ENCODE data around the gene A3GALT2.
"Not testable (repeated sequence)": the region's sequence is repeated elsewhere in the genome, so short reads cannot be mapped to it uniquely, and the experiment has no call there.

The A3GALT2 gene

DNA sequence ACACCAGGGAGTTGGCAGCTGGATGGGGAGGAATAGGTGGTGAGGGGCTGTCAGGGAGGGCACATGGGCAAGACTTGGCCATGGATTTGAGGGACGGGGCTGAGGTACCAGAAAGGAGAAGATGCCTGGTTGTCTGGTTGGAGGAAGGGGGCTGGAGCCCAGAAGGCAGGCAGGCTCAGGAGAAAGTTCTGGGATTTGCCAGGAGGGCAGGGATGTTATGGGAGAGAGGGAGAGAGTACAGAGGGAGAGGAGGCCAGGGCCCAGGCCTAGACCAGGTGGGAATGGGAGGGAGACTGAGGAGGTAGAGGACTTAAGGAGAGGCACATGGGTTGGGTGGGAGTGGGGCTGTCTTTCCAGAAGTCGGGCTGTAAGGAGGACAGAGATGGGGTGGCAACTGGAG, 4.3 kb downstream of the A3GALT2 start:
- no peak for DNase-seq (ENCODE audit: extremely low read depth in 1 of 2, low read depth in 1 of 2)

DNA sequence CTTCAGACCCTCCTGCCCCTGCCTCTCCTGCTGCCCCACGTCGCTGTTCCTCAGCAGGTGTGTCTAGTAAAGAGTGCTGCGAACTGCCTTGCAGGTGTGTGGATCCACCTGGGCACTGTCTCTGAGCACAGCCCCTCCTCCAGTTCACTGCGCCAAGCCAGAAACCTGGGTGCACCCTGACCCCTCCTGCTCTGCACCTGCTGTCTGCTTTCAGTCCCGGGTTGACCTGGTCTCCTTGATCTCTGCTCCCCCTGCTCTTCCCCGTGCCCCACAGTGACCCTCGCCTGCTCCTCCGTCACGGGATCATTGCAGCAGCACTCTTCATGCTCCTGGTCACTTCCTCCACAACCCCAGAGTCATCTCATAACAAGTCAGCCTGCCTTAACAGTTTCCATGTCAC, 6.5 kb downstream of the A3GALT2 start:
- DNase-seq (ENCODE audit: extremely low read depth in 1 of 2, low read depth in 1 of 2): no peak

DNA sequence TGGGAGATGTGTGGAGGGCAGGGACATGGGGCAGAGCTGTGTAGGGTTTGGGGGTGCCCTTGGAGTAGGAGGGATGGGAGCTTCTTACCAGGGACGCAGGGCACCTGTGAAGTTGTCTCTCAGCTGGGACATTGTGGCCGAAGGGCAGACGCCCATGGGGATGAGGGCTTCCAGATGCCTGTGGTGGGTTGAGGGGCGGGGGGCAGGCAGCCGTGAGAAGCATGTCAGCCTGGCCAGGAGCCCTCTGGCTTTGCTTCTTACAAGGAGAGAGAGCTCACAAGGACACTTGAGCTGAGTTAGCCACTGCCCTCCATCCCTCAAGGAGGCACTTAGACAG, 8.5 kb downstream of the A3GALT2 start:
- no peak for DNase-seq (ENCODE audit: extremely low read depth in 1 of 2, low read depth in 1 of 2)

DNA sequence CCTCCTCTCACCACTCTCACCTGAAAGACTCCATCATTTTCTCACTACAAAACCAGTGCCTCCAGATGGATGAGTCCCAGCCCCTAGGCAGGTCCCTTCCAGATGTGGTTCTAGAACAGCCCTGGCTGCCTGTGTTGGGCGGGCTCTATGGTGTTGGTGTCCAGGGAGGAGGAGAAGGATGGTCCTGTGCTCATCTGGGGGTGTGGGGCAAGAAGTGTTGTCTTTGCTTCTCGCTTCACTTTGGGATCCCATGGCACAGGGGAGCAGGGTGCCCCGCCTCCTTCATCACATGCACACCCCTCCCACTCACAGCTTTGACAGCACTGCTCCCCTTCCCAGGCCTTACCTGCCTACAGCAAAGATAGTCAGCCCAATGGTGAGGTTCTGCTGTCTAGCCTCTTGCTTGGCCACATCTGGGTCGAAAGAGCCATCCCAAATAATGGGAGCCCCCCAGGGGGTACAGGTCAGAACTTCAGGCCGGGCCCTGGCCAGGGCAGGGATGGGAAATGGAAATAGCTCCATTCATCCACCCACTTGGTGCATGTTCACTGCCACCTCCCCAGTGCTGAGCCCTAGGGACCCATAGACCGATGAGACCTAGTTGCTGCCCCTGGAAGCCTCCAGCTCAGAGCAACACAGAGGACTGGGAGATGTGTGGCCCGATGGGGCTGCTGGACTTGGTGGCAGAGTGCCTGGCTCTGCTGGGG, 9.0 kb downstream of the A3GALT2 start:
- no peak for DNase-seq (ENCODE audit: extremely low read depth in 1 of 2, low read depth in 1 of 2)

DNA sequence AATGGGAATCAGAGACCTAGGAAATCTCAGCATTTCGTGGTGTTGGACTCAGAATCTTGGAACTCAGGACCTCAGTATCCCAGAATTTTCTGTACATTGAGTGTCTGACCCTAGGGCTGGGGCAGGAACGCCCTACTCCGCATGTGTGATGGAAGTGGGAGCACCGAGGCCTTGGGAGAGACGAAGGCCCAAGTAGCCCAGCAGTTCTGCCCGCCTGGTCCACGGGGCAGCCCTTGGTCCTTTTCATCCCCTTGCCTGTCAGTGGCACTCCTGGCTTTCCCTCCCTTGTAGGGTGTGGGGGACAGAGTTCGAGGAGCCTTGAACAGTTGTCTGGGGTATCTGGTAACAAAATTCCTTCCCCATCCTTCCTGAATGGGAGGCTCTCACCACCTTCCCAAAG, 10.2 kb downstream of the A3GALT2 start:
- no peak for DNase-seq (ENCODE audit: extremely low read depth in 1 of 2, low read depth in 1 of 2)

DNA sequence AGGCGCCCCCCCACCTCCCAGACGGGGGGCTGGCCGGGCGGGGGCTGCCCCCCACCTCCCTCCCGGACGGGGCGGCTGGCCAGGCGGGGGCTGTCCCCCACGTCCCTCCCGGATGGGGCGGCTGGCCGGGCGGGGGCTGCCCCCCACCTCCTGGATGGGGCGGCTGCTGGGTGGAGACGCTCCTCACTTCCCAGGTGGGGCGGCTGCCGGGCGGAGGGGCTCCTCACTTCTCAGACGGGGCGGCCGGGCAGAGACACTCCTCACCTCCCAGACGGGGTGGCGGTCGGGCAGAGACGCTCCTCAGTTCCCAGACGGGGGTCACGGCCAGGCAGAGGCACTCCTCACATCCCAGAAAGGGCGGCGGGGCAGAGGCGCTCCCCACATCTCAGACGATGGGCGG, 11.5 kb downstream of the A3GALT2 start:
- DNase-seq (ENCODE audit: extremely low read depth in 1 of 2, low read depth in 1 of 2): not testable (repeated sequence)

DNA sequence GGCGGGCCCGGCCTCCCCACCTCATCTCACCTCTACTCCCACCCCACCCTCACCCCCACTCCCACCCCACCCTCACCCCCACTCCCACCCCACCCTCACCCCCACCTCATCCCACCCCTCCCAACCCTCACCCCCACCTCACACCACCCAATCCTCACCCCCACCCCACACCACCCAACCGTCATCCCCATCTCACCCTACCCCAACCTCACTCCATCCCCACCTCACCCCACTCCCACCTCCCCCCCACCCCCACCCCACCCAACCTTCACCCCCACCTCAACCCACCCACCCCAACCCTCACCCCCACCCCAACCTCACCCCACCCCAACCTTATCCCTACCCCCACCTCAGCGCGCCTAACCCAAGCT, 13.4 kb downstream of the A3GALT2 start:
- no peak for DNase-seq (ENCODE audit: extremely low read depth in 1 of 2, low read depth in 1 of 2)

DNA sequence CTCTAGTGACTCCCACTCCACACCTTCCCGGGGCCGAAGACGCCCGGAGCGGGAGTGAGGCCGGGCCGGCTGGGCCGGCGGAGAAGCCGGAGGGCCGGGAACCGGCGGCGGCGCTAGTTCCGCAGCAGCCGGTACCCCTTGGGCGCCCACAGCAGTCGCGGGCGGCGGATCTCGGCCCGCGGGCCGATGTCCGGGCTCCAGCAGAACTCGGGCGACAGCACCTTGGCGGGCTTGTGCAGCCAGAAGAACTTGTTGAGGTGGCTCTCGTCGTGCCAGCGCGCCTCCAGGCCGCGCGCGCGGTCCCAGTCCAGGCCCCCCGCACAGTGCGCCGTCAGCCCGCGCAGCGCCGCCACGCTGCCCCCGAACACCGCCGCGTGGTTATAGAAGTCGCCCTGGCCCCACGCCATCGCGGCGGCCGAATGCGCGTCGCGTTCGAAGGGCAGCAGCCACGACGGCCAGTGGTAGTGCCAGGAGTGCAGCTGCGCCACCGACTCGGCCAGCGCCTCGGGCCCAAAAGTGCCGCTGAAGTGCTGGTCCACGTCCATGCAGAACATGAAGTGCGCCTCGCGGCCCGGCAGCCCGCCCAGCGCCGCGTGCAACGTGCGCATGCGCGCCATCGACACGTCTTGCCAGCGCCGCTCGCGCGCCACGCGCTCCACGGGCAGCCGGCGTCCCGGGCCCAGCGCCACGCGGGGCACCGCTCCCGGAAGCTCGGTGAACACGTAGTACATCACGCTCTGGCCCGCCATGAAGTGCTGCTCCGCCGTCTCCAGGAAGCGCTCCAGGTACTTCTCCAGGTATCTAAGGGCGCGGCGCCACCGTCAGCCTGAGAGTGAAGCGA, 14.0 kb downstream of the A3GALT2 start:
- DNase-seq (ENCODE audit: extremely low read depth in 1 of 2, low read depth in 1 of 2): no peak

DNA sequence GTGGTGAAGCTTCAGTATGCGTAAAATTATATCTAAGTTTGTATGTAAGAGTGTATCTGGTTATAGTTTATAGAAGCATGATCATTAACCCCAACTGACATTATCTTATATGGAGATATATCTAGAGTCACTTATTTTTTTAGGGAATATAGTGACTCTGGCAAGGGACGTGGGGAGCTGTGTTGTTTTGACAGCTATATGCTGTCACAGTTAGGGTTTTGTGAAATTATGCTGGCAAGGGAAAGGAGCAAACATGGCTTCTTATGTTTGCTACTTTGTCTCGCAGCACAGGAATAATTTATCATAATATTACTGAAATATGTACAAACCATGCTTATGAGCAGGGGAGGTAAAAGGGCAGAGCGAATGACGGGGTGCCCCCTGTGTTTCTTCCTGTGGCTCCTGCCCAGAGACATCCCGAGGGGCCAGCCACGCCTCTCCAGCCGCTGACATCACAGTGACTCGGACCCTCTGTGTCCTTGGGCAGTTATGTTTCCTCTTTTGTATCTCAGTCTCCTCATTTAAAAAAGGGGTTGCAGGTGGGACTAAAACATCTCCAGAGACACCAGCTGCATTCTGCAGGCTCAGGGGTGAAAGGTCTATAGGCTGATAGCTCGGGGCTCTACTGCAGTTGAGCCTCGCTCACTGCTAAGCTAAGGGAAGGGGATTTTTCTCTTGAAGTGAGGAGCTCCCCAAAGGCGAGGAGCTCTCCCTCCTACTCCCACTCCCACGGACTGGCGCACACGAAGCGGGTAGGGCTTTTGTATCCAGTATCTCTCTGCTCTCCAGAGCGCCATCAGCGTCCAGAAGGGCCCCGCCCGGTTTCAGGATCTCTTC, 14.9 kb downstream of the A3GALT2 start:
- DNase-seq (ENCODE audit: extremely low read depth in 1 of 2, low read depth in 1 of 2): no peak

DNA sequence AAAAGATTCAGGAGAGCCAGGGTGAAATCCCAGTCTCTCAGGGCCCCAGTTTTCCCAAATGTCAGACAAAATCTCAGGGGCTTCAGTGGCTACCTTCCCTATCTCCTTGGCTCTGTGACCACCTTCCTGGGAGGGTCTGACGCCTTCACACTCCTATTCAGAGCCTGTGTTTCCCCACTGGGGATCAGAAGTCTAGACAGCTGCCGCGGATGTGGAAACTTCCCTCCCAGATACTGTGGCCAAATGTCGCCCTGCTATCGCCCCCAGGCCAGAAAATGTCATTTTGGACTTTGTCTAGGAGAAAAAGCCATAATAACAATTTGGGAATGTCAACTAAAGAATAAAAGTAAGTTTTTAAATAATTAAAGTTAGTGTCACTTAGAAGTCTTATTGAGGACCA, 15.9 kb downstream of the A3GALT2 start:
- no peak for DNase-seq (ENCODE audit: extremely low read depth in 1 of 2, low read depth in 1 of 2)

DNA sequence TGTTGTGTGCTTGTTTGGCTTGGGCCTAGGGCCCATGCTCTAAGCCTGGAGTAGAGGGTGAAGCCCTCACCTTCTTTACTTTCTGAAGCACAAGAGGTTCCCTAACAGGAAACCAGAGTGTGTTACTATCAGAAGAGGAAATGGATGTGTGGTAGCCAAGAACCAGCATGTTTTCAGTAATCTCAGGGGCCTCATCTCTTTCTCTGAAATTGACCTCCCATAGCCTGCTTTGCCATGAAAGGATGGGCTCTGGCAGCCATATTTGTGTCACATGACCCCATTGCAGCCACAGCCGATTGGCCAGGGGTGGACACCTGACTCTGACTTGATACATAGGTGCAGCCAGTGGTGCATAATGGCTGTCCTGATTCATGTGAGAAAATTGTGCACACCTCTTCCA, 18.6 kb downstream of the A3GALT2 start:
- no peak for DNase-seq (ENCODE audit: extremely low read depth in 1 of 2, low read depth in 1 of 2)

DNA sequence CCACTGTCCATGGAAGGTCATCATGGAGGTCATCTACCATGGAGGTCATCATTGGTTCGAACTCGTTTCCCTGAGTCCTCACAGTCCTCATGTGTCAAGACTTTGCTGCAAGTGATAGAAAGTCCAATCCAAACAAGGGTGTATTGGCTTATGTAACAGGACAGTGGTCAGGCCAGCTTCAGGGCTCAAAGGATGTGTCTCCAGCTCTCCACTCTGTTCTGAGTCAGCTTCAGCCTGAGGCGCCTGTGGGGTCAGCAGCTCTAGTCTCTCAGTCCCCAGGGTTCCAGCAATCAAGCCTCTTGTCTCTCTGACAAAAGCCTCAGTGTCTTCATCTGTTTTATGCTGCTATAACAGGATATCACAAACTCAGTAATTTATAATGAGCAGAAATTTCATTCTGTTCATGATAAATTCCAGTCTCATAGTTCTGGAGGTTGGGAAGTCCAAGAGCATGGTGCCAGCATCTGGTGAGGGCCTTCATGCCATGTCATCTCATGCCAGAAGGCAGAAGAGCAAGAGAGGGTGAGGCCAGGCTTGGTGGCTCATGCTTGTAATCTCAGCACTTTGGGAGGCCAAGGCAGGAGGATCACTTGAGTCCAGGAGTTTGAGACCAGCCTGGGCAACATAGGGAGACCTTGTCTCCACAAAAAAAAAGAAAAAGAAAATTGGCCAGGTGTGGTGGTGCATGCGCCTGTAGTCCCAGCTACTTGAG, 19.5 kb downstream of the A3GALT2 start:
- no peak for DNase-seq (ENCODE audit: extremely low read depth in 1 of 2, low read depth in 1 of 2)

DNA sequence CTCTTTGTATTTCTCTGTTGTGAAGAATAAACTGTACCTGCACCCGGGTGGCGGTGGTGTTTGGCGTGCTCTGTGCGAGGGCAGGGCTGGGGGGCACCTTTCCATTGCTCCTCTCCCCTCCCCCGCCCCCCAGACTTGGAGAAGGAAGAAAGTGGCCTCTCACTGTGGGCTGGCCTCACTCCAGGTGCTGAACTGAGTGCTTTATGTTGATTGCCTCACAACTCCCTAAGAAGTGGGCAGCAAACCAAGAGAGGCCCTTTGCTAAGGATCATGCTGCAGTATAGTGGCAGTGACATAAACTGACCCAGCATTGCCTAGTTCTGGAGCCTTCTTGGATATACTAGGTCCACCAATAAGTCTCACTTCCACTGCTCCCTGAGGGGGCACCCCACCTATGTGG, 20.2 kb downstream of the A3GALT2 start:
- no peak for DNase-seq (ENCODE audit: extremely low read depth in 1 of 2, low read depth in 1 of 2)

DNA sequence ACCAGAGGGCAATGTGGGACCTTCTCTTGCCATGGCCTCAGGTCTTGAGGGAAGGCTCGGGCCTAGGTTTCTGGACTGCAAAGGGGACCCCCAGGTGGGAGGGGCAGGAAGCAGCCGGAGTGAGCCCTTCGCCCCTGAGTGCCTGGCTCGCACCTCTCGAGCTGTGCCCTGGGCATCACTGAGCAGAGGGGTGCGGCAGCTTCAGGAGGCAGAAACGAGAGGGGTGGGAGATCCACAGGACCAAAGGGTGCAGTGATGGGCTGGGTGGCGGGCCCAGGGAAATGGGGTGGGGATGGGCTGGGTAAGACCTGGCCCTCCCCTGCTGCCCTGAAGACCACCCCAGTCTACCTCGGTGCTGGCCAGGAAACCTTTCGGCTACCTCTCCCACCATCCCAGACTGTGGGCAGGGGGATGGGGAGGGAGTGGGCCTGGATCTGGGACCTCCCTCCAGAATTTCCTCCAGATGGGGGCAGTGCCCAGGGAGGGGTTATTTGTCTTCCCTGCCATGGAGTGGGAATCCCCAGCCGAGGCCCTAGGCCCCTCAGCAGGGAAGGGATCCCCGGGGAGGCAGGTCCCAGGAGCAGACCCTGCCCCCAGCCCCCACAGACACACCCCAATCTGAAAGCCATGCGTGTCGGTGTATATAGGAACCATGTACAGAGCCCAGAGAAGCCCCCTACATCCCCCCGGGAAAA, 21.3 kb downstream of the A3GALT2 start:
- no peak for DNase-seq (ENCODE audit: extremely low read depth in 1 of 2, low read depth in 1 of 2)

DNA sequence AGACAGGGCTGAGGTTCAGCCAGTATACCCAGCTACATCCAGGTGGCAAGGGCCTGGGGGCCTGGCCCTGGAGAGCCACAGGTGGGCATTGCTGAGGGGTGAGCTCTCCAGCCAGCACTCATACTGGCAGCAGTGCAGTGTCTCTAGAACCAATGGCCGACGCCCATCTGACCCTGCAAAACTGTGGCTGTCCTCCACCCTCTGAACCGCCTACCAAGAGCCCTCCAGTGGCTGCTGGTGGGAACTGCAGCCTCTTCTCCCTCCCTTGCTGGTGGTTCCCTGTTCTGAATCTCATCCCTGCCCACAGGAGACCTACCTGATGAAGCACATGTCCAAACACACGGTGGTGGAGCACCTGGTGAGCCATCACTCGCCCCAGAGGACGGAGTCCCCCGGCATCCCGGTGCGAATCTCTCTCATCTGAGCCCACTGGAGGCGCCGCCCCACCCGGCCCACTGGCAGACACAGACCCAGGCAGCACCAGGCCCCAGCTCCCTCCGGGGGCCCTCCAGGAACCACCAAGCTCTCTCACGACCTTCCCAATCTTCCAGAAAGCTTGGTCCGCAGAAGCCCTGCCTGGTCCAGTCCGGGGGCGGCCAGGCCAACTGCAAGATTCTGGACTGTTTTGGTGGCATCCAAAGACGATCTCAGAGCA, 22.1 kb downstream of the A3GALT2 start:
- peak in 1 of 2 donors; percentile 24 for DNase-seq (ENCODE audit: extremely low read depth in 1 of 2, low read depth in 1 of 2)

DNA sequence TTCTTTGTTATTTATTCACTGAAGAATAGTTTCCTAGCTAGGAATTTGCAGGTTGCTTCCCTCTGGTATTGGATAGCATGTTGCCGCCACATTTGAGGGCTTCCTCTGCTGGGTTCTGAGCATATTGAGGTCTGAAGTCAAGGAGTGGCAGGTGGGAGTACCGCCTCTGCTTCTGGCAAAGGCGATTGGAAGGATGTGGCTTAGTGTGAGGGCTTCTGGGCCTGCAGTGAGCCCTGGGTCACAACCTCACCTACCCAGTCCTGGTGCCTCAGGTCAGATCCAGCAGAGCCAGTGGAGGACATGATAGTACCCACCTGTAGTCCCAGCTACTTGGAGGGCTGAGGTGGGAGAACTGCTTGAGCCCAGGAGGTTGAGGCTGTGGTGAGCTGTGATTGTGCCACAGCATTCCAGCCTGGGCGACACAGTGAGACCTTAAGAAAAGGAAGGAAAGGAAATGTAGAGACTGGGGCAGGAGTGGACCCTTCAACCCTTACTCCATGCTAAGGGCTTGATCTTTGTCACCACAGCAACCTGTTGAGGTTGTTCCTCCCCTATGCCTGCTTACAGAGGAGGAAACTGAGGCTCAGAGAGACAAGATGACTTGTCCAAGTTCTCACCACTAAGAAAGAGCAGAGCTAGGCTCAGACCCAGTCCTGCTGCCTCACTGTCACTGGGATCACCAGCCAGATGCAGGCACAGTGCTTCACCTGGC, 22.8 kb downstream of the A3GALT2 start:
- no peak for DNase-seq (ENCODE audit: extremely low read depth in 1 of 2, low read depth in 1 of 2)

DNA sequence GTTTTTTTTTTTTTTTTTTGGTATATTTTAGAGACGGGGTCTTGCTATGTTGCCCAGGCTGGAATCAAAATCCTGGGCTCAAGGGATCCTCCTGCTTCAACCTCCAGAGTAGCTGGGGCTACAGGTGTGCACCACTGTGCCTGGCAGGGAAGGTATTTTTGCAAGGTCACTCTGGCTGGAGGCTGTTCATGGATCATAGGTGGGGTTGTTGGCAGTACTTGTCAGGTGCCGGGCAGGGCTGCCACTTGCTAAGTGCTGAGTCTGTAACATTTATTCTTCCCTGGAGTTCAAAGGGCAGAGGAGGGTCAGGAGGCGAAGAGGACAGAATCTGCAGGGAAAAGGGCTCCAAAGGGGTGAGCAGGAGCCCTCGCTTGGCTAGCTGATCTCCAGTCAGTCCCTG, 24.1 kb downstream of the A3GALT2 start:
- DNase-seq (ENCODE audit: extremely low read depth in 1 of 2, low read depth in 1 of 2): no peak

DNA sequence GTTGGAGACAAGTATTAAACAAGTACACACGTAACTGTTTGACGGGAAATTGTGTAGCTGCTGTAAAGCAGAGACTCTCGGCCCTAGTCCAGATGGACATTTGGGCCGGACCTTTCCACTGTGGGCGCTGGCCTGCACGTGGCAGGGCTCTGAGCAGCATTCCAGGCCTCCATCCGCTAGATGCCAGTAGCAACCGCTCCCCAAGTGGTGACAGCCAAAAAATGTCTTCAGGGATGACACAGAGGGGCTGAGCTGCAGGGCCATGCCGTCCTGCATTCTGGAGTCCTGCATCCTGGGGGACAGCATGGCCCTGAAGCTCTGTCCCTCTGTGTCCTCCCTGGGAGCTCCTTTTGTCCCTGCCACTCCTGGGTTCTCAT, 24.8 kb downstream of the A3GALT2 start:
- no peak for DNase-seq (ENCODE audit: extremely low read depth in 1 of 2, low read depth in 1 of 2)

DNA sequence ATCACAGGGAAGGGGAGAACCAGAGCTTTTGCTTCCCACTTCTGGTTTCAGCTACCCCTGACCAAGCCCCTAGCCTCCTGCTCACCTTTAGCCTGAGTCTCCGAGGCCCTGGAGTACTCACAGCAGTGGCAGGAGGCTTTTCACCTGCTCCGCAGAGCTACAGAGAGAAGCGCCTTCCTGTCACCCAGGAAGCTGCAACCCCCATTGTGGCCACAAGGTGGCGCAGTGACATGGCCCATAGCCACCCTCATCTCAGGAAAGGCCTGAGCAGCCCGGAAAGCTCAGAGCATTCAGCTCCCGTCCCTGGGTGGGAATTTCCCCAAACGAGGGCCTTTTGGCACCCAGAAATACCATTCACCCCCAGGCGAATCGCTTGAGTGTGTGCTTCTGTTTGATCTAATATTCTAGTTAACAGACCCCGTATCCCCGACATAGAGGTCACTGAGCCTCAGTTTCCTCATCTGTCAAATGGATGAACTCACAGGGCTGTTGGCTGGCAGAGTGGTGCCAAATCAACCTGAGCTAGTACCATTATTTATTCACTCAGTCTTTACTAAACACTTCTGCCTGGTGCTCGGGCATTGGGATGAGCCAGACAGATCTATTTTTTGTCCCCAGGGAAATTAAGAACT, 25.3 kb downstream of the A3GALT2 start:
- peak; percentile 73 to 79 for DNase-seq (ENCODE audit: extremely low read depth in 1 of 2, low read depth in 1 of 2)
